ENCODE data around the gene CARD11.
"Not testable (repeated sequence)": the region's sequence is repeated elsewhere in the genome, so short reads cannot be mapped to it uniquely, and the experiment has no call there.

CARD11 gene

GRCh38 chr7:3039787-3040186, 3.9 kb downstream of the CARD11 start:
- H3K4me3 ChIP-seq (ENCODE audit: low read depth in 1 of 2, low read length in 2 of 2) = no peak overlapping the region
- no peaks in the 10 kb centered on the region for H3K27me3 ChIP-seq (ENCODE audit: control insufficient read depth in 1 of 2, insufficient read depth in 2 of 2, low read length in 2 of 2)
- no peaks in the 10 kb centered on the region for H3K36me3 ChIP-seq (ENCODE audit: control insufficient read depth in 1 of 2, insufficient read depth in 2 of 2, low read length in 2 of 2)
- H3K27ac ChIP-seq (ENCODE audit: low read depth, low read length) = no peak overlapping the region
- H3K4me1 ChIP-seq (ENCODE audit: control insufficient read depth in 1 of 2, insufficient read depth in 2 of 2, low read length in 2 of 2) = no peaks in the 10 kb centered on the region
- no peak overlapping the region for H3K9ac ChIP-seq (ENCODE audit: low read depth in 1 of 2, low read length in 2 of 2)
- no peaks in the 10 kb centered on the region for H3K9me3 ChIP-seq (ENCODE audit: control insufficient read depth in 1 of 2, low read length in 2 of 2)

DNA sequence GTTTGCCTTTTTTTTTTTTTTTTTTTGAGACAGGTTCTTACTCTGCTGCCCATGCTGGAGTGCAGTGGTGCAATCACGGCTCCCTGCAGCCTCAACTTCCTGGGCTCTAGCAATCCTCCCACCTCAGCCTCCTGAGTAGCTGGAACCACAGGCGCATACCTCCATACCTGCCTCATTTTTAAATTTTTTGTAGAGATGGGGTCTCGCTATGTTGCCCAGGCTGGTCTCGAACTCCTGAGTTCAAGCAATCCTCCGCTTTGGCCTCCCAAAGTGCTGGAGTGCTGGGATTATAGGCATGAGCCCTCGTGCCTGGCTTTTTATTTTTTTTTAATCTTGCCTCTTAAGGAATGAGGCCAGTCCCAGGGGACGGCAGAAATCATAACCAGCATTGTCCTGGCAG, 5.7 kb downstream of the CARD11 start:
- not testable (repeated sequence) for H3K27me3 ChIP-seq (ENCODE audit: control insufficient read depth in 1 of 2, insufficient read depth in 2 of 2, low read length in 2 of 2); H3K4me3 ChIP-seq (ENCODE audit: low read depth in 1 of 2, low read length in 2 of 2); H3K27ac ChIP-seq (ENCODE audit: low read depth, low read length); H3K9me3 ChIP-seq (ENCODE audit: control insufficient read depth in 1 of 2, low read length in 2 of 2); H3K36me3 ChIP-seq (ENCODE audit: control insufficient read depth in 1 of 2, insufficient read depth in 2 of 2, low read length in 2 of 2); H3K9ac ChIP-seq (ENCODE audit: low read depth in 1 of 2, low read length in 2 of 2); H3K4me1 ChIP-seq (ENCODE audit: control insufficient read depth in 1 of 2, insufficient read depth in 2 of 2, low read length in 2 of 2)

DNA sequence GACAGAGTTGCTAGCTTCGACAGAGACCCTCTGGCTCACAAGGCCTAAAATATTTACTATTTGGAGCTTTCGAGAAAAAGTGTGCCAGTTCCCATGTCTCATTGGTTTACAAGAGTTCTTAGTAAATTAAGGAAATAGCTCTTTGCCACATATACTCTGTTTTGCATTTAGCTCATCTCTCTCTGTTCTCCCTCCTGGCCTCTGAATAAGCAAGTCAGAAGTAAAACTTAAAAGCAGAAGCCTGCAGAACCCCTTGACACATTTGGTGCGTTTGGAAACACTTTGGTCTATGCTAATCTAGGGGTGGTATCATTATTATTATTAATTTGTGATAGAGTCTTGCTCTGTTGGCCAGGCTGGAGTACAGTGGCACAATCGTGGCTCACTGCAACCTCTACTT, 6.4 kb downstream of the CARD11 start:
- H3K9ac ChIP-seq (ENCODE audit: low read depth in 1 of 2, low read length in 2 of 2) = no peak overlapping the region
- no peak overlapping the region for H3K4me3 ChIP-seq (ENCODE audit: low read depth in 1 of 2, low read length in 2 of 2)
- H3K27me3 ChIP-seq (ENCODE audit: control insufficient read depth in 1 of 2, insufficient read depth in 2 of 2, low read length in 2 of 2) = no peaks in the 10 kb centered on the region
- H3K9me3 ChIP-seq (ENCODE audit: control insufficient read depth in 1 of 2, low read length in 2 of 2) = no peaks in the 10 kb centered on the region
- H3K4me1 ChIP-seq (ENCODE audit: control insufficient read depth in 1 of 2, insufficient read depth in 2 of 2, low read length in 2 of 2) = no peaks in the 10 kb centered on the region
- no peak overlapping the region for H3K27ac ChIP-seq (ENCODE audit: low read depth, low read length)
- H3K36me3 ChIP-seq (ENCODE audit: control insufficient read depth in 1 of 2, insufficient read depth in 2 of 2, low read length in 2 of 2) = no peaks in the 10 kb centered on the region

DNA sequence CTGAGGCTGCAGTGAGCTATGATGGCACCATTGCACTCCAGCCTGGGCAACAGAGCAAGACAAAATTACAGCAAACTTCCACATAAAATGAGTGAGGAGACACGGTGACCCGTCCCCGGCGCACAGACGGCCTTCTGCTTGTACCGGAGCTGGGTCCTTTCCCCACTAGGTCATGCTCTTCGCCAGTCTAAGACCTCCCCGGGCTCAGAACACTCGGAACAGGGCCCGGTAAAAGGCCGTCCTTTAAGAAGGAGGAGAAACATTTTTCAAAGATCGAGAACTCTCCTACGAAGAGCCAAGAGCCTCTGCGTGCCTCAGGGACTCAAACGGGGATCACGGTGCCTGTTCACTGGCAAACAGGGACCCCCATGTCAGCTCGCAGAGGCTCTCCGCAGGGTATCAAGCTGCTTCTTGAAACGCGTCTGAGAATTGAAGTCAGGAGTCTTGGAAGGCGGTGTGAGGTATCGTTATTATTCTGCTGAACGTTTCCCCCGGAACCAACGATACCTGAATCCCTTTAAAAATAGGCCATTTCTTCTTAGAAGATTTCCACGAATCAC, 9.0 kb downstream of the CARD11 start:
- Histone ChIP-seq H3K36me3 (ENCODE audit: control insufficient read depth in 1 of 2, insufficient read depth in 2 of 2, low read length in 2 of 2) (no peaks in the 10 kb centered on the region), H3K27me3 (ENCODE audit: control insufficient read depth in 1 of 2, insufficient read depth in 2 of 2, low read length in 2 of 2) (no peaks in the 10 kb centered on the region), H3K9ac (ENCODE audit: low read depth in 1 of 2, low read length in 2 of 2) (no peak overlapping the region), H3K4me1 (ENCODE audit: control insufficient read depth in 1 of 2, insufficient read depth in 2 of 2, low read length in 2 of 2) (no peaks in the 10 kb centered on the region), H3K27ac (ENCODE audit: low read depth, low read length) (no peak overlapping the region), H3K4me3 (ENCODE audit: low read depth in 1 of 2, low read length in 2 of 2) (no peak overlapping the region), H3K9me3 (ENCODE audit: control insufficient read depth in 1 of 2, low read length in 2 of 2) (no peaks in the 10 kb centered on the region)

GRCh38 chr7:3033581-3033980, 10.1 kb downstream of the CARD11 start:
- Histone ChIP-seq H3K9me3 (ENCODE audit: control insufficient read depth in 1 of 2, low read length in 2 of 2) (no peaks in the 10 kb centered on the region), H3K27me3 (ENCODE audit: control insufficient read depth in 1 of 2, insufficient read depth in 2 of 2, low read length in 2 of 2) (no peaks in the 10 kb centered on the region), H3K9ac (ENCODE audit: low read depth in 1 of 2, low read length in 2 of 2) (no peak overlapping the region), H3K27ac (ENCODE audit: low read depth, low read length) (no peak overlapping the region), H3K4me3 (ENCODE audit: low read depth in 1 of 2, low read length in 2 of 2) (no peak overlapping the region), H3K36me3 (ENCODE audit: control insufficient read depth in 1 of 2, insufficient read depth in 2 of 2, low read length in 2 of 2) (no peaks in the 10 kb centered on the region), H3K4me1 (ENCODE audit: control insufficient read depth in 1 of 2, insufficient read depth in 2 of 2, low read length in 2 of 2) (no peaks in the 10 kb centered on the region)

DNA sequence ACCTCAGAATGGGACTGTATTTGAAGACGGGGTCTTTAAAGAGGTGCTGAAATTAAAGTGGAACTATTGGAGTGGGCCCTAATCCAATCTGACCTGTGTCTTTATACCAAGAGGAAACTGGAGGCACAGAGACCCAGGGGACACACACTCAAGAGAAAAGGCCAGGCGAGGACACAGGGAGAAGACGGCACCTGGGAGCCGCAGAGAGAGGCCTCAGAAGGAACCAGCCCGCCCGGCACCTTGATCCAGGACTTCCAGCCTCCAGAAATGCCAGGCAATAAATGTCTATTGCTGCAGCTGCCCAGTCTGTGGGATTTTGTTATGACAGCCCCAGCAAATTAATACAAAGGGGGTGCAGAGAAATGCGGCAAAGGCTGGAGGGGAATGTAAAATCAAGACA, 10.5 kb downstream of the CARD11 start:
- Histone ChIP-seq H3K36me3 (ENCODE audit: control insufficient read depth in 1 of 2, insufficient read depth in 2 of 2, low read length in 2 of 2) (no peaks in the 10 kb centered on the region), H3K9me3 (ENCODE audit: control insufficient read depth in 1 of 2, low read length in 2 of 2) (no peaks in the 10 kb centered on the region), H3K4me1 (ENCODE audit: control insufficient read depth in 1 of 2, insufficient read depth in 2 of 2, low read length in 2 of 2) (no peaks in the 10 kb centered on the region), H3K27ac (ENCODE audit: low read depth, low read length) (no peak overlapping the region), H3K27me3 (ENCODE audit: control insufficient read depth in 1 of 2, insufficient read depth in 2 of 2, low read length in 2 of 2) (no peaks in the 10 kb centered on the region), H3K4me3 (ENCODE audit: low read depth in 1 of 2, low read length in 2 of 2) (no peak overlapping the region), H3K9ac (ENCODE audit: low read depth in 1 of 2, low read length in 2 of 2) (no peak overlapping the region)

DNA sequence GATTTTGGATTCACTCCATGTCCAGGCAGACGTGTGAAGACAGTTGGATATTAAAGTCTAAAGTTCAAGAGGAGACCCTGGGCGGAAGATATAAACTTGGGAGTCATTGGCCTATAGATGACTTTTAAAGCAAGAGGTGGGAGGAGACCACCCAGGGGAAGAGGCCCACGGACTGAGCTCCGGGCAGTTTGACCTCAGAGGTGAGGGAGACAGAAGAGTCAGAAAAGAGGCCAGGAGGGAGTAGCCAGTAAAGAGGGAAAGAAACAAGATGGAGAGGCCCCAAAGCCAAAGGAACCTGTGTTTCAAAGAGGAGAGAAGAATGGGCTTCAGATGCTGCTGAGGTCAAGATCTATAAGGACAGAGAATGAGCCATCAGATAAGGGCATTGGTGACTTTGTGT, 11.4 kb downstream of the CARD11 start:
- H3K27me3 ChIP-seq (ENCODE audit: control insufficient read depth in 1 of 2, insufficient read depth in 2 of 2, low read length in 2 of 2) = no peaks in the 10 kb centered on the region
- H3K9me3 ChIP-seq (ENCODE audit: control insufficient read depth in 1 of 2, low read length in 2 of 2) = no peaks in the 10 kb centered on the region
- no peak overlapping the region for H3K27ac ChIP-seq (ENCODE audit: low read depth, low read length)
- H3K9ac ChIP-seq (ENCODE audit: low read depth in 1 of 2, low read length in 2 of 2) = no peak overlapping the region
- H3K36me3 ChIP-seq (ENCODE audit: control insufficient read depth in 1 of 2, insufficient read depth in 2 of 2, low read length in 2 of 2) = no peaks in the 10 kb centered on the region
- no peak overlapping the region for H3K4me3 ChIP-seq (ENCODE audit: low read depth in 1 of 2, low read length in 2 of 2)
- H3K4me1 ChIP-seq (ENCODE audit: control insufficient read depth in 1 of 2, insufficient read depth in 2 of 2, low read length in 2 of 2) = no peaks in the 10 kb centered on the region

- Histone ChIP-seq H3K27ac (ENCODE audit: low read depth, low read length) (no peak overlapping the region), H3K27me3 (ENCODE audit: control insufficient read depth in 1 of 2, insufficient read depth in 2 of 2, low read length in 2 of 2) (no peaks in the 10 kb centered on the region), H3K9me3 (ENCODE audit: control insufficient read depth in 1 of 2, low read length in 2 of 2) (peaks cover 0 to 3% of the 10 kb centered on the region in 2 donors), H3K9ac (ENCODE audit: low read depth in 1 of 2, low read length in 2 of 2) (no peak overlapping the region), H3K4me3 (ENCODE audit: low read depth in 1 of 2, low read length in 2 of 2) (no peak overlapping the region), H3K36me3 (ENCODE audit: control insufficient read depth in 1 of 2, insufficient read depth in 2 of 2, low read length in 2 of 2) (no peaks in the 10 kb centered on the region), H3K4me1 (ENCODE audit: control insufficient read depth in 1 of 2, insufficient read depth in 2 of 2, low read length in 2 of 2) (no peaks in the 10 kb centered on the region)
Observed at GRCh38 chr7:3029138-3029537, 14.5 kb downstream of the CARD11 start.

- Histone ChIP-seq H3K9ac (ENCODE audit: low read depth in 1 of 2, low read length in 2 of 2) (no peak overlapping the region), H3K27ac (ENCODE audit: low read depth, low read length) (no peak overlapping the region), H3K4me3 (ENCODE audit: low read depth in 1 of 2, low read length in 2 of 2) (no peak overlapping the region), H3K36me3 (ENCODE audit: control insufficient read depth in 1 of 2, insufficient read depth in 2 of 2, low read length in 2 of 2) (no peaks in the 10 kb centered on the region), H3K9me3 (ENCODE audit: control insufficient read depth in 1 of 2, low read length in 2 of 2) (peaks cover 0 to 3% of the 10 kb centered on the region in 2 donors), H3K27me3 (ENCODE audit: control insufficient read depth in 1 of 2, insufficient read depth in 2 of 2, low read length in 2 of 2) (no peaks in the 10 kb centered on the region), H3K4me1 (ENCODE audit: control insufficient read depth in 1 of 2, insufficient read depth in 2 of 2, low read length in 2 of 2) (no peaks in the 10 kb centered on the region)
Observed at GRCh38 chr7:3028758-3029093, 14.9 kb downstream of the CARD11 start.

DNA sequence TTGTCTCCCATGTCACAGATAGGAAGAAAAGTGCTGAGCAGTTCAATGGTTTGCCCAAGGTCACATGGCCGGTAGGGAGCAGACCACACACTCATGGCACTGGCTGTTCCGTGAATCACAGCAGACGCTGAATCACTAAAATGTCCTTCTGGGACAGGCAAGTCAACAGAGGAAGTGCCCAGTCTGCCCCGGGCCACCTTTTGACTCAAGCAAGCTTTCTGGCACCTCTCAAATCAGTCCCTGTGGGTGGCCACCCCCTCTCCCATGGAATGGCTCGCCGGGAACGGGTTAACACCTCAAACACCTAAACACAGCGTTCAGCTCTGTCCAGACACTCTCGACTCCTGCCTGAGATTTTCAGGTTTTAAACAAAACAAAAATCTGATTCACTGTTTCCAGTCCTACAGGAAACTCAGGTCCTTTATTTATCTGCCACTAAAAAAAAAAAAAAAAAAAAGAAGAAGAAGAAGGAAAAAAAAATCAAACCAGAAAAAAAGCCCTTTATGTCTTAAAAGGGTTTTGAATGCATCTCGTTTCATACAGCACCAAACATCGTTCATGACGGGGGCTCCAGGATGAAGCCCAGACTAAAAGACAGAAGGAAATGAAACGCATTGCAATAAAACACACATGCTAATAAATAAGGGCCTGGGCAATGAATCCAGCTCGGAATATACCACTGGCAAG, 15.5 kb downstream of the CARD11 start:
- no peaks in the 10 kb centered on the region for H3K4me1 ChIP-seq (ENCODE audit: control insufficient read depth in 1 of 2, insufficient read depth in 2 of 2, low read length in 2 of 2)
- H3K27ac ChIP-seq (ENCODE audit: low read depth, low read length) = no peak overlapping the region
- H3K36me3 ChIP-seq (ENCODE audit: control insufficient read depth in 1 of 2, insufficient read depth in 2 of 2, low read length in 2 of 2) = no peaks in the 10 kb centered on the region
- H3K9me3 ChIP-seq (ENCODE audit: control insufficient read depth in 1 of 2, low read length in 2 of 2) = peaks cover 0 to 3% of the 10 kb centered on the region in 2 donors
- H3K4me3 ChIP-seq (ENCODE audit: low read depth in 1 of 2, low read length in 2 of 2) = no peak overlapping the region
- no peaks in the 10 kb centered on the region for H3K27me3 ChIP-seq (ENCODE audit: control insufficient read depth in 1 of 2, insufficient read depth in 2 of 2, low read length in 2 of 2)
- H3K9ac ChIP-seq (ENCODE audit: low read depth in 1 of 2, low read length in 2 of 2) = no peak overlapping the region

All from duodenal mucosa (tissue), 2 donors.